ENCODE results near the gene SAMD11. TPM values are rescaled to one million over a fixed set of nuclear protein-coding genes. Genes with fewer than 3 reads are reported as not detected.

SAMD11 gene
- total and polyA plus RNA-seq, 8 donors = 7.1 to 61.5 (median 28.0) TPM

DNA sequence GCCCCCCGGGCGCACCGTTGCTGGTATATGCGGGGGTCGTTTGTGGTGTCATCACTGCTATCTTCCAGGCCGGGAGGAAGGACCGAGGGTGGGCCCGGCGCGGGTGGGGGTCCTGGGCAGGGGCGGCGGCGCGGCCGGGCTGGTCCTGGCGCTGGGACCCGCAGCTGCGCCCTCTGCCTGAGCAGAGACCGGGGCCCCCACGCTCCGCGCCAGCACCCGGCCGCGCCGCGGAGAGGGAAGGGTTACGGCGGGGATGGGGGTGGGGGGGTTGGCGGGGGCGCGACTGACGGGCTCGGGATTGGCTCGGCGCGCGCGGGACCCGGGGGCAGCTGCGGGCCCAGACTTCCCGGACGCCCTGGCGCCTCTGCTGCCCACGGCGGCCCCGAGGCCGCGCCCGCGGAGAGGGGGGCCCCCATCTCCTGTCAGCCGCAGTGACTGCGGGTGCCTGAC is 13.8 kb upstream of the SAMD11 start:
- no peak overlapping the region for H3K27ac ChIP-seq
- H3K4me3 ChIP-seq = no peak overlapping the region
- TF ChIP-seq, protein P1, sequence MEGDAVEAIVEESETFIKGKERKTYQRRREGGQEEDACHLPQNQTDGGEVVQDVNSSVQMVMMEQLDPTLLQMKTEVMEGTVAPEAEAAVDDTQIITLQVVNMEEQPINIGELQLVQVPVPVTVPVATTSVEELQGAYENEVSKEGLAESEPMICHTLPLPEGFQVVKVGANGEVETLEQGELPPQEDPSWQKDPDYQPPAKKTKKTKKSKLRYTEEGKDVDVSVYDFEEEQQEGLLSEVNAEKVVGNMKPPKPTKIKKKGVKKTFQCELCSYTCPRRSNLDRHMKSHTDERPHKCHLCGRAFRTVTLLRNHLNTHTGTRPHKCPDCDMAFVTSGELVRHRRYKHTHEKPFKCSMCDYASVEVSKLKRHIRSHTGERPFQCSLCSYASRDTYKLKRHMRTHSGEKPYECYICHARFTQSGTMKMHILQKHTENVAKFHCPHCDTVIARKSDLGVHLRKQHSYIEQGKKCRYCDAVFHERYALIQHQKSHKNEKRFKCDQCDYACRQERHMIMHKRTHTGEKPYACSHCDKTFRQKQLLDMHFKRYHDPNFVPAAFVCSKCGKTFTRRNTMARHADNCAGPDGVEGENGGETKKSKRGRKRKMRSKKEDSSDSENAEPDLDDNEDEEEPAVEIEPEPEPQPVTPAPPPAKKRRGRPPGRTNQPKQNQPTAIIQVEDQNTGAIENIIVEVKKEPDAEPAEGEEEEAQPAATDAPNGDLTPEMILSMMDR (IDR thresholded peaks at IDR 0.05) = no peak
- H3K36me3 ChIP-seq = no peaks in the 10 kb centered on the region
- peaks cover 10 to 17% of the 10 kb centered on the region in 2 donors for H3K4me1 ChIP-seq
- ATAC-seq (no peak), DNase-seq (peak in 2 of 4 donors; percentile 27 to 69)
- peaks cover 10 to 88% of the 10 kb centered on the region in 2 donors for H3K27me3 ChIP-seq
- no peaks in the 10 kb centered on the region for H3K9me3 ChIP-seq
- intact Hi-C loops (cut with DNase I) = no loop called here

DNA sequence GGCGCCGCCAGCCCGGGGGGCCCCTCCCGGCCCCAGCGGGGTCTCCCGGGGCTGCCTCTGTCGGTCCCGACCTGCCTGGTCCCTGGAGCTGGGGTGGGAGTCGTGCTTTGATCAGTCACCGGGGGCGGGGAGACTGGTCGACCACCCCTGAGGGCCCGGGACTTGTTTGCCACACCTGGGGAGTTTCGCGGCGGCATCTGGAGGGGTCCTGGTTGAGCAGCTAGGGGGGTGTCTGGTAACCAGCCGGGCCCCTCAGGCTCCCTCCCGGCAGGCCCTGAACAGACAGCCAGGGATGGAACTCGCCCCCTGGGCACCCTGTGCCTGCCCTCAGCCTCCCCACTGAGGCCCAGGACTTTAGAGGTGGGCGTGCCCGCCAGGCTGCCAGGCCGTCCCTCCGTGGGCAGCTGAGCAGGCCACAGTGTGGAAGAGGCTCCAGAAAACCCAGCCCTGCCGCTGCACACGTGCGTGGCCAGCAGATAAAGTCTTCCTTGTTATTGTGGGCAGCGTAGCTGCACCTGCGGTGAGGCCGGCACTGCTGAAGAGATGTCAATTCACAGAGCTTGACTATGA is 13.3 kb upstream of the SAMD11 start:
- H3K36me3 ChIP-seq = no peaks in the 10 kb centered on the region
- DNase-seq = peak in 2 of 4 donors; percentile 34 to 69
- H3K27me3 ChIP-seq = peaks cover 10 to 88% of the 10 kb centered on the region in 2 donors
- TF ChIP-seq, protein P1 (IDR thresholded peaks at IDR 0.05) = no peak
- intact Hi-C loops (cut with DNase I) = no loop called here
- H3K4me3 ChIP-seq = no peak overlapping the region
- ATAC-seq = no peak
- H3K9me3 ChIP-seq = no peaks in the 10 kb centered on the region
- peaks cover 6 to 12% of the 10 kb centered on the region in 2 donors for H3K4me1 ChIP-seq
- no peak overlapping the region for H3K27ac ChIP-seq

DNA sequence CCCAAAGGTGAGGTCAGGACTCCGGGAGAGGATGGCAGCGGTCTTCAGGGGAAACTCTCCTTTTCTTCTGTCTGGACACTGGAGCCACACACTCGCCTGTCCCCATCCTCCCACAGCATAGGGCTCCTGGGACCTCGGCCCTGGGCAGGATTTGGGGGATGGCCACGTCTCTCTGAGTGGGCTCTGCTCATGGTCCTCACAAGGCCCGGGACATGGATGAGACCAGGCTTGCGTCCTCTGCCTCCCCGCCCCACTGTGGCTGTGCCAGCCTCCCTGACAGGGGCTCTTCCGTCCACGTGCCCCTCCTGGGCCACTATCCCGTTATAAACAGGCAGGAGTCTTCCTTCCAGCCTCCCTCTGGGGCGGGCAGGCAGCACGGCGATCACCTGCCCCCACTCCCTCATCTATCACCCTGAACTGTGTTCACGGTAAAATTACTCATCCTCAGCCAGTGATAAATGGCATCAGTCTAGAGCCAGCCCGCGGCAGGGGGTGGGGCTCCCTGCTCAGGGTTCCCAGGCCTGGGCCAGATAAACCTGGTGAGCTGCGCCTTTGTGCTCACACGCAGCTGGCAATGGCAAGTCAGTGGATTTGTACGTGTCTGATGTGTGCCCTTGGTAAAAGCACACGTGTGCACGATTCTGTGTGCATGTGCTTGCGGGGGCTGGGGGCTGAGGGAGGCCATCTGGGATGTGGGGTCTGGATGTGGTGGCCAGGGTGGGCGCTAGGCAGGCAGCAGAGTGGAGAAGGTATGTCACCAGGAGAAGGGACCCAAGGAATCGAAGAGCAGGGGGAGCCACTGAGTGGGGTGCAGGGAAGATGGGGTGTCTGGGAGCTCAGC is 12.6 kb upstream of the SAMD11 start:
- peaks cover 10 to 88% of the 10 kb centered on the region in 2 donors for H3K27me3 ChIP-seq
- DNase-seq = peak in 2 of 4 donors; percentile 29 to 51
- H3K36me3 ChIP-seq = no peaks in the 10 kb centered on the region
- TF ChIP-seq, protein P1 (IDR thresholded peaks at IDR 0.05) = no peak
- no peak for ATAC-seq
- intact Hi-C loops (cut with DNase I) = no loop called here
- no peak overlapping the region for H3K4me3 ChIP-seq
- peaks cover 3 to 9% of the 10 kb centered on the region in 2 donors for H3K4me1 ChIP-seq
- H3K27ac ChIP-seq = no peak overlapping the region
- no peaks in the 10 kb centered on the region for H3K9me3 ChIP-seq

- TF ChIP-seq, protein P1 (IDR thresholded peaks at IDR 0.05) = no peak
- Histone ChIP-seq H3K27ac (no peak overlapping the region), H3K9me3 (no peaks in the 10 kb centered on the region), H3K4me3 (no peak overlapping the region), H3K36me3 (no peaks in the 10 kb centered on the region), H3K27me3 (peaks cover 10 to 88% of the 10 kb centered on the region in 2 donors), H3K4me1 (peaks cover 0 to under 1% of the 10 kb centered on the region in 2 donors)
- intact Hi-C loops (cut with DNase I) = no loop called here
- ATAC-seq = no peak
- DNase-seq = peak in 2 of 4 donors; percentile 30 to 37
These were observed 11.6 kb upstream of the SAMD11 start for GRCh38 chr1:911875-912739.

All from left lung (tissue), 10 donors.